HepG2 (cell line): ENCODE data around the gene DYNLL2. TPM values are rescaled to one million over a fixed set of nuclear protein-coding genes. Genes with fewer than 3 reads are reported as not detected.
A peak's percentile ranks its signal among the peaks of the same experiment; 100 is the strongest.

Experiments
- BRCA1 ChIP-seq: sonication (generic); formaldehyde crosslinking; IDR thresholded peaks from 2 replicates; pipeline ENCODE4 v1.4.0; 2020; ENCODE audit warnings: missing genetic modification reagents
- CERS6 ChIP-seq: sonication (generic); formaldehyde crosslinking; IDR thresholded peaks from 2 replicates; pipeline ENCODE4 v1.5.0; 2020; ENCODE audit warnings: missing genetic modification reagents
- ELF4 ChIP-seq: sonication (generic); formaldehyde crosslinking; IDR thresholded peaks from 2 replicates; pipeline ENCODE4 v1.5.0; 2020; ENCODE audit warnings: missing genetic modification reagents, mild to moderate bottlenecking, moderate library complexity, borderline replicate concordance
- HBP1 ChIP-seq: IDR thresholded peaks from 2 replicates; pipeline ENCODE4 v1.6.1; 2016; ENCODE audit warnings: low read depth, control low read depth
- HDAC6 ChIP-seq: fragments of 200-600 bp; sonication (generic); IDR thresholded peaks from 2 replicates; pipeline ENCODE4 v1.7.0; 2017; ENCODE audit warnings: mild to moderate bottlenecking, antibody characterized with exemption, low read length, low read depth
- ISL2 ChIP-seq: sonication (generic); formaldehyde crosslinking; IDR thresholded peaks from 2 replicates; pipeline ENCODE4 v1.5.0; 2020; ENCODE audit warnings: missing genetic modification reagents
- MYNN ChIP-seq: sonication (generic); formaldehyde crosslinking; IDR thresholded peaks from 2 replicates; pipeline ENCODE4 v1.4.0; 2020; ENCODE audit warnings: mild to moderate bottlenecking, low read depth, missing genetic modification reagents
- PAF1 ChIP-seq: IDR thresholded peaks from 2 replicates; pipeline ENCODE4 v1.6.1; 2016; ENCODE audit warnings: missing genetic modification reagents, missing compliant biosample characterization
- RFX5 ChIP-seq: IDR thresholded peaks from 2 replicates; pipeline ENCODE4 v1.6.1; 2011; ENCODE audit warnings: low read depth, low read length, improper control_type of control experiment
- SRY ChIP-seq: sonication (generic); formaldehyde crosslinking; IDR thresholded peaks from 2 replicates; pipeline ENCODE4 v1.8.0; 2022; ENCODE audit warnings: mild to moderate bottlenecking, missing genetic modification reagents
- TBX2 ChIP-seq: sonication (generic); formaldehyde crosslinking; IDR thresholded peaks from 2 replicates; pipeline ENCODE4 v1.5.0; 2020; ENCODE audit warnings: missing genetic modification reagents, mild to moderate bottlenecking, borderline replicate concordance
- YEATS4 ChIP-seq: sonication (generic); formaldehyde crosslinking; IDR thresholded peaks from 2 replicates; pipeline ENCODE4 v1.4.0; 2020; ENCODE audit warnings: missing genetic modification reagents, borderline replicate concordance
- ZBTB43 ChIP-seq: sonication (generic); formaldehyde crosslinking; conservative IDR thresholded peaks from 2 replicates; pipeline ENCODE4 v1.4.0; 2020; ENCODE audit warnings: missing genetic modification reagents
- ZMYM2 ChIP-seq: sonication (generic); formaldehyde crosslinking; IDR thresholded peaks from 2 replicates; pipeline ENCODE4 v1.8.0; 2022; ENCODE audit warnings: mild to moderate bottlenecking, missing genetic modification reagents
- ZNF44 ChIP-seq: sonication (generic); formaldehyde crosslinking; IDR thresholded peaks from 2 replicates; pipeline ENCODE4 v1.5.1; 2020; ENCODE audit warnings: mild to moderate bottlenecking, missing genetic modification reagents
- ZNF549 ChIP-seq: sonication (generic); formaldehyde crosslinking; IDR thresholded peaks from 2 replicates; pipeline ENCODE4 v1.5.0; 2020; ENCODE audit warnings: missing genetic modification reagents
- ZNF563 ChIP-seq: sonication (generic); formaldehyde crosslinking; IDR thresholded peaks from 2 replicates; pipeline ENCODE4 v1.8.0; 2022; ENCODE audit warnings: mild to moderate bottlenecking, moderate library complexity, missing genetic modification reagents
- ZNF709 ChIP-seq: sonication (generic); formaldehyde crosslinking; IDR thresholded peaks from 2 replicates; pipeline ENCODE4 v1.5.0; 2020; ENCODE audit warnings: mild to moderate bottlenecking, missing genetic modification reagents
- ZNF766 ChIP-seq: sonication (generic); formaldehyde crosslinking; IDR thresholded peaks from 2 replicates; pipeline ENCODE4 v1.5.0; 2020; ENCODE audit warnings: missing genetic modification reagents, borderline replicate concordance
- polyA plus RNA-seq, 8 experiments: library from polyadenylated mRNA; depleted of rRNA in 3 of 8; stranded (reverse) in 7 of 8; unstranded in 1 of 8; fragments of >200 nt; fragmentation: Illumina TruSeq in 4 of 8; extraction: Trizol in 4 of 8; gene quantifications; 2 replicates each; pipeline versions ENCODE4 v1.2.1 to v1.2.3, GENCODE V29; 2011 to 2016; ENCODE audit warnings: low read depth in 4 of 8, missing spikeins in 1 of 8, mixed read lengths in 1 of 8; ENCODE audit not compliant: insufficient read depth in 1 of 8
- total RNA-seq, 5 experiments: library from RNA; depleted of rRNA; stranded (reverse); fragments of >200 nt; fragmentation: Illumina TruSeq; extraction: Trizol; gene quantifications; 2 replicates each; pipeline ENCODE4 v1.2.3, GENCODE V29; 2016; ENCODE audit warnings: low read depth in 1 of 5
- TF ChIP-seq, protein P1 (sequence below): sonication (generic); formaldehyde crosslinking; IDR thresholded peaks from 2 replicates; pipeline ENCODE4 v1.5.1; 2020; ENCODE audit warnings: mild to moderate bottlenecking, missing genetic modification reagents, moderate library complexity
- TF ChIP-seq, protein P2 (sequence below): IDR thresholded peaks from 2 replicates; pipeline ENCODE4 v1.6.1; 2016; ENCODE audit warnings: low read depth, borderline replicate concordance
- TF ChIP-seq, protein P3 (sequence below): IDR thresholded peaks from 2 replicates; pipeline ENCODE4 v1.6.1; 2016; ENCODE audit warnings: missing genetic modification reagents, missing compliant biosample characterization

Gene DYNLL2
- total and polyA plus RNA-seq, 2 of the 13 experiments (the other 11 are each of a cell fraction or from before 2014, with no cell fraction given) = 9.5 to 29.0 TPM

GRCh38 chr17:58120195-58120822 is 37.1 kb downstream of the DYNLL2 start (continued):
- no peak for TF ChIP-seq ZNF44 (CRISPR knock-in tag)
- TF ChIP-seq ZNF766 (CRISPR knock-in tag) = peak; percentile 66; the same call in 1 of the 2 replicates
- peak; percentile 65; the same call in 1 of the 2 replicates for TF ChIP-seq ZBTB43
- peak; percentile 97 for TF ChIP-seq HBP1 (CRISPR knock-in tag)
- TF ChIP-seq ELF4 (CRISPR knock-in tag) = no peak
- TF ChIP-seq, protein P1, sequence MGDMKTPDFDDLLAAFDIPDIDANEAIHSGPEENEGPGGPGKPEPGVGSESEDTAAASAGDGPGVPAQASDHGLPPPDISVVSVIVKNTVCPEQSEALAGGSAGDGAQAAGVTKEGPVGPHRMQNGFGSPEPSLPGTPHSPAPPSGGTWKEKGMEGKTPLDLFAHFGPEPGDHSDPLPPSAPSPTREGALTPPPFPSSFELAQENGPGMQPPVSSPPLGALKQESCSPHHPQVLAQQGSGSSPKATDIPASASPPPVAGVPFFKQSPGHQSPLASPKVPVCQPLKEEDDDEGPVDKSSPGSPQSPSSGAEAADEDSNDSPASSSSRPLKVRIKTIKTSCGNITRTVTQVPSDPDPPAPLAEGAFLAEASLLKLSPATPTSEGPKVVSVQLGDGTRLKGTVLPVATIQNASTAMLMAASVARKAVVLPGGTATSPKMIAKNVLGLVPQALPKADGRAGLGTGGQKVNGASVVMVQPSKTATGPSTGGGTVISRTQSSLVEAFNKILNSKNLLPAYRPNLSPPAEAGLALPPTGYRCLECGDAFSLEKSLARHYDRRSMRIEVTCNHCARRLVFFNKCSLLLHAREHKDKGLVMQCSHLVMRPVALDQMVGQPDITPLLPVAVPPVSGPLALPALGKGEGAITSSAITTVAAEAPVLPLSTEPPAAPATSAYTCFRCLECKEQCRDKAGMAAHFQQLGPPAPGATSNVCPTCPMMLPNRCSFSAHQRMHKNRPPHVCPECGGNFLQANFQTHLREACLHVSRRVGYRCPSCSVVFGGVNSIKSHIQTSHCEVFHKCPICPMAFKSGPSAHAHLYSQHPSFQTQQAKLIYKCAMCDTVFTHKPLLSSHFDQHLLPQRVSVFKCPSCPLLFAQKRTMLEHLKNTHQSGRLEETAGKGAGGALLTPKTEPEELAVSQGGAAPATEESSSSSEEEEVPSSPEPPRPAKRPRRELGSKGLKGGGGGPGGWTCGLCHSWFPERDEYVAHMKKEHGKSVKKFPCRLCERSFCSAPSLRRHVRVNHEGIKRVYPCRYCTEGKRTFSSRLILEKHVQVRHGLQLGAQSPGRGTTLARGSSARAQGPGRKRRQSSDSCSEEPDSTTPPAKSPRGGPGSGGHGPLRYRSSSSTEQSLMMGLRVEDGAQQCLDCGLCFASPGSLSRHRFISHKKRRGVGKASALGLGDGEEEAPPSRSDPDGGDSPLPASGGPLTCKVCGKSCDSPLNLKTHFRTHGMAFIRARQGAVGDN (CRISPR knock-in tag) = no peak
- TF ChIP-seq RFX5 = no peak
- no peak for TF ChIP-seq ZNF709 (CRISPR knock-in tag)
- no peak; the same call in 1 of the 2 replicates for TF ChIP-seq BRCA1
- no peak for TF ChIP-seq ZNF549
- TF ChIP-seq MYNN (CRISPR knock-in tag) = peak; percentile 72; the same call in 1 of the 2 replicates
- peak; percentile 39; the same call in 1 of the 2 replicates for TF ChIP-seq TBX2
- TF ChIP-seq, protein P2, sequence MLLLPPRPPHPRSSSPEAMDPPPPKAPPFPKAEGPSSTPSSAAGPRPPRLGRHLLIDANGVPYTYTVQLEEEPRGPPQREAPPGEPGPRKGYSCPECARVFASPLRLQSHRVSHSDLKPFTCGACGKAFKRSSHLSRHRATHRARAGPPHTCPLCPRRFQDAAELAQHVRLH (CRISPR knock-in tag) = peak; percentile 80; the same call in 1 of the 2 replicates
- no peak for TF ChIP-seq ZNF563
- TF ChIP-seq ISL2 (CRISPR knock-in tag) = no peak; the same call in 1 of the 2 replicates
- TF ChIP-seq, protein P3, sequence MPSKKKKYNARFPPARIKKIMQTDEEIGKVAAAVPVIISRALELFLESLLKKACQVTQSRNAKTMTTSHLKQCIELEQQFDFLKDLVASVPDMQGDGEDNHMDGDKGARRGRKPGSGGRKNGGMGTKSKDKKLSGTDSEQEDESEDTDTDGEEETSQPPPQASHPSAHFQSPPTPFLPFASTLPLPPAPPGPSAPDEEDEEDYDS (CRISPR knock-in tag) = no peak
- peak; percentile 87; the same call in 1 of the 2 replicates for TF ChIP-seq SRY
- no peak for TF ChIP-seq HDAC6
- TF ChIP-seq ZMYM2 (CRISPR knock-in tag) = no peak
- TF ChIP-seq CERS6 (CRISPR knock-in tag) = no peak
- no peak for TF ChIP-seq YEATS4 (CRISPR knock-in tag)
- TF ChIP-seq PAF1 (CRISPR knock-in tag) = no peak
